Tibial nerve (tissue), 4 donors: ENCODE measurements around the gene ADAMTS17. TPM values are rescaled to one million over a fixed set of nuclear protein-coding genes. Genes with fewer than 3 reads are reported as not detected.

Experiments used
- DNase-seq, 2 donors: peaks; one replicate each; pipeline ENCODE4 v3.0.0-alpha.2; 2019; ENCODE audit warnings: low spot score in 2 of 2
- H3K27ac ChIP-seq, 4 donors: fragments of 200-600 bp; sonication (generic) in 3 of 4; one replicate each; pipeline ENCODE4 v1.5.1; 2017 to 2019; ENCODE audit warnings: mild to moderate bottlenecking in 1 of 4
- H3K27me3 ChIP-seq, 2 donors: fragments of 200-600 bp; sonication (generic) in 1 of 2; one replicate each; pipeline versions ENCODE4 v1.5.1 to v1.6.0; 2017 to 2019
- H3K36me3 ChIP-seq, 3 donors: fragments of 200-600 bp; sonication (generic); one replicate each; pipeline ENCODE4 v1.5.1; 2018 to 2019
- H3K4me1 ChIP-seq, 4 donors: fragments of 200-600 bp; sonication (generic) in 3 of 4; one replicate each; pipeline ENCODE4 v1.5.1; 2017 to 2019
- H3K4me3 ChIP-seq, 4 donors: fragments of 200-600 bp; sonication (generic) in 3 of 4; one replicate each; pipeline ENCODE4 v1.5.1; 2017 to 2019; ENCODE audit warnings: mild to moderate bottlenecking in 1 of 4, moderate library complexity in 1 of 4
- H3K9me3 ChIP-seq, 4 donors: fragments of 200-600 bp; sonication (generic) in 3 of 4; one replicate each; pipeline ENCODE4 v1.5.1; 2017 to 2019
- EP300 ChIP-seq, 2 donors: sonication (generic); formaldehyde crosslinking; IDR thresholded peaks; one replicate each; pipeline ENCODE4 v1.6.1; 2017; ENCODE audit warnings: antibody characterized with exemption in 2 of 2, mild to moderate bottlenecking in 1 of 2
- POLR2A ChIP-seq, 2 donors: fragments of 450-650 bp; IDR thresholded peaks; one replicate each; pipeline ENCODE4 v1.6.1; 2017; ENCODE audit warnings: antibody characterized with exemption in 2 of 2, mild to moderate bottlenecking in 2 of 2, moderate library complexity in 2 of 2
- WGBS, 2 donors: methylation state at CpG; one replicate each; pipeline ENCODE4 v1.1.5; 2018; 5-methylcytosine and 5-hydroxymethylcytosine counted together
- total RNA-seq, 4 donors: library from RNA; depleted of rRNA; stranded (reverse); fragments of >200 nt; gene quantifications; one replicate each; pipeline ENCODE4 v1.1.0, GENCODE V29; 2016
- TF ChIP-seq, protein P1 (sequence below), 5 experiments: fragments of 200-600 bp in 3 of 5; fragments of 450-650 bp in 2 of 5; sonication (generic) in 3 of 5; IDR thresholded peaks; one replicate each; pipeline ENCODE4 v1.5.1; 2016 to 2019; ENCODE audit warnings: antibody characterized with exemption in 5 of 5, mild to moderate bottlenecking in 3 of 5, moderate library complexity in 2 of 5

ADAMTS17 gene
- total RNA-seq, 4 donors from 2014 or later, result 0.66 to 5.5 (median 3.7) TPM

DNA sequence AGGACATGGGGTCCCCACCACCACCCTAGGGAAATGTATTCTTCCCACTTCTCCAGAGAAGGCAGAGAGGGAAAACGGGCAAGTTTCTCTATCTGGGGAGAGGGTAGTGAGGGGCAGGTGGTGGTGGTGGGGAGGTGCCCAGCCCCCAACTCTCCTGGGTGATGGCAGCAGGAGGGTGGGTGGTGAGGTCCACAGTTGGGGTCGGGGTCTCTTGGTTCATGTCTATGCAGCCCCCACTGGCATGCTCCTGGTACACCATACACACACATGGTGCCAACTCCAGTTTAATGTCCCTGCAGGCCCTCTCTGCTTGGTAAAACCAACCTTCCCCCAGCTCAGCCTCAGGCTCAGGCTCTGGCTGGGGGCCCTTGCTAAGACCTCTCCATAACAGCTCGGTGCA lies 354.1 kb downstream of the ADAMTS17 start:
- H3K36me3 ChIP-seq, result peaks cover 0 to 5% (median 0%) of the 10 kb centered on the region in 3 donors

GRCh38 chr15:99987119-99987506 lies 354.7 kb downstream of the ADAMTS17 start:
- Histone ChIP-seq H3K27me3 (no peaks in the 10 kb centered on the region), H3K4me3 (no peak overlapping the region), H3K9me3 (peaks cover 0 to 5% (median 0%) of the 10 kb centered on the region in 4 donors), H3K27ac (peak overlapping the region in 2 of 4 donors; percentile 66 to 76), H3K36me3 (no peaks in the 10 kb centered on the region), H3K4me1 (peaks cover 0 to 54% (median 13%) of the 10 kb centered on the region in 4 donors)
- TF ChIP-seq, protein P1, sequence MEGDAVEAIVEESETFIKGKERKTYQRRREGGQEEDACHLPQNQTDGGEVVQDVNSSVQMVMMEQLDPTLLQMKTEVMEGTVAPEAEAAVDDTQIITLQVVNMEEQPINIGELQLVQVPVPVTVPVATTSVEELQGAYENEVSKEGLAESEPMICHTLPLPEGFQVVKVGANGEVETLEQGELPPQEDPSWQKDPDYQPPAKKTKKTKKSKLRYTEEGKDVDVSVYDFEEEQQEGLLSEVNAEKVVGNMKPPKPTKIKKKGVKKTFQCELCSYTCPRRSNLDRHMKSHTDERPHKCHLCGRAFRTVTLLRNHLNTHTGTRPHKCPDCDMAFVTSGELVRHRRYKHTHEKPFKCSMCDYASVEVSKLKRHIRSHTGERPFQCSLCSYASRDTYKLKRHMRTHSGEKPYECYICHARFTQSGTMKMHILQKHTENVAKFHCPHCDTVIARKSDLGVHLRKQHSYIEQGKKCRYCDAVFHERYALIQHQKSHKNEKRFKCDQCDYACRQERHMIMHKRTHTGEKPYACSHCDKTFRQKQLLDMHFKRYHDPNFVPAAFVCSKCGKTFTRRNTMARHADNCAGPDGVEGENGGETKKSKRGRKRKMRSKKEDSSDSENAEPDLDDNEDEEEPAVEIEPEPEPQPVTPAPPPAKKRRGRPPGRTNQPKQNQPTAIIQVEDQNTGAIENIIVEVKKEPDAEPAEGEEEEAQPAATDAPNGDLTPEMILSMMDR (IDR thresholded peaks at IDR 0.05), result no peak
- TF ChIP-seq POLR2A (IDR thresholded peaks at IDR 0.05), result no peak
- DNase-seq, result no peak
- 60 to 61% methylated on average over 5 of the region's 5 CpGs for WGBS, 2 donors

More for the DNA sequence above, 354.1 kb downstream of the ADAMTS17 start:
- no peak for DNase-seq
- H3K27ac ChIP-seq, result no peak overlapping the region
- peaks cover 0 to 49% (median 13%) of the 10 kb centered on the region in 4 donors for H3K4me1 ChIP-seq
- H3K9me3 ChIP-seq, result peaks cover 0 to 5% (median 0%) of the 10 kb centered on the region in 4 donors
- H3K27me3 ChIP-seq, result no peaks in the 10 kb centered on the region
- 92 to 97% methylated on average over 3 of the region's 3 CpGs for WGBS, 2 donors
- H3K4me3 ChIP-seq, result no peak overlapping the region
- TF ChIP-seq EP300 (IDR thresholded peaks at IDR 0.05), result no peak
- TF ChIP-seq, protein P1 (IDR thresholded peaks at IDR 0.05), result no peak
- no peak for TF ChIP-seq POLR2A (IDR thresholded peaks at IDR 0.05)

GRCh38 chr15:99986297-99987118 lies 355.3 kb downstream of the ADAMTS17 start:
- no peaks in the 10 kb centered on the region for H3K36me3 ChIP-seq
- H3K27me3 ChIP-seq, result no peaks in the 10 kb centered on the region
- TF ChIP-seq, protein P1 (IDR thresholded peaks at IDR 0.05), result no peak
- TF ChIP-seq POLR2A (IDR thresholded peaks at IDR 0.05), result no peak
- TF ChIP-seq EP300 (IDR thresholded peaks at IDR 0.05), result no peak
- H3K4me3 ChIP-seq, result no peak overlapping the region
- H3K9me3 ChIP-seq, result peaks cover 0 to 5% (median 0%) of the 10 kb centered on the region in 4 donors
- 29 to 34% methylated on average over 8 to 9 of the region's 9 CpGs for WGBS, 2 donors
- H3K4me1 ChIP-seq, result peaks cover 0 to 57% (median 13%) of the 10 kb centered on the region in 4 donors
- no peak for DNase-seq
- H3K27ac ChIP-seq, result peak overlapping the region; percentile 1 to 76 (median 65)

GRCh38 chr15:99985878-99986277 lies 355.9 kb downstream of the ADAMTS17 start:
- Histone ChIP-seq H3K27ac (peak overlapping the region; percentile 1 to 76 (median 65)), H3K27me3 (no peaks in the 10 kb centered on the region), H3K4me1 (peaks cover 0 to 61% (median 13%) of the 10 kb centered on the region in 4 donors), H3K9me3 (peaks cover 0 to 5% (median 0%) of the 10 kb centered on the region in 4 donors), H3K4me3 (no peak overlapping the region), H3K36me3 (no peaks in the 10 kb centered on the region)
- 35 to 62% methylated on average over 4 of the region's 4 CpGs for WGBS, 2 donors
- TF ChIP-seq POLR2A (IDR thresholded peaks at IDR 0.05) (no peak), EP300 (IDR thresholded peaks at IDR 0.05) (no peak)
- TF ChIP-seq, protein P1 (IDR thresholded peaks at IDR 0.05), result no peak
- DNase-seq, result no peak
